ENCODE data around the gene CES3.

- TF ChIP-seq, protein P1, sequence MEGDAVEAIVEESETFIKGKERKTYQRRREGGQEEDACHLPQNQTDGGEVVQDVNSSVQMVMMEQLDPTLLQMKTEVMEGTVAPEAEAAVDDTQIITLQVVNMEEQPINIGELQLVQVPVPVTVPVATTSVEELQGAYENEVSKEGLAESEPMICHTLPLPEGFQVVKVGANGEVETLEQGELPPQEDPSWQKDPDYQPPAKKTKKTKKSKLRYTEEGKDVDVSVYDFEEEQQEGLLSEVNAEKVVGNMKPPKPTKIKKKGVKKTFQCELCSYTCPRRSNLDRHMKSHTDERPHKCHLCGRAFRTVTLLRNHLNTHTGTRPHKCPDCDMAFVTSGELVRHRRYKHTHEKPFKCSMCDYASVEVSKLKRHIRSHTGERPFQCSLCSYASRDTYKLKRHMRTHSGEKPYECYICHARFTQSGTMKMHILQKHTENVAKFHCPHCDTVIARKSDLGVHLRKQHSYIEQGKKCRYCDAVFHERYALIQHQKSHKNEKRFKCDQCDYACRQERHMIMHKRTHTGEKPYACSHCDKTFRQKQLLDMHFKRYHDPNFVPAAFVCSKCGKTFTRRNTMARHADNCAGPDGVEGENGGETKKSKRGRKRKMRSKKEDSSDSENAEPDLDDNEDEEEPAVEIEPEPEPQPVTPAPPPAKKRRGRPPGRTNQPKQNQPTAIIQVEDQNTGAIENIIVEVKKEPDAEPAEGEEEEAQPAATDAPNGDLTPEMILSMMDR (conservative IDR thresholded peaks at IDR 0.05; ENCODE audit: low read length), result no peak
- TF ChIP-seq EZH2phosphoT487 (IDR thresholded peaks at IDR 0.05; ENCODE audit: borderline replicate concordance, low read depth, low read length), result no peak
Observed at GRCh38 chr16:66926961-66927436, 34.1 kb upstream of the CES3 start.

Data from OCI-LY7 (cell line).